H1 (cell line): ENCODE measurements around the gene FOXP2. TPM values are rescaled to one million over a fixed set of nuclear protein-coding genes. Genes with fewer than 3 reads are reported as not detected.

Source experiments
- CTCF ChIA-PET: fragments of 300-600 bp; sonication (Branson Sonifier 250); formaldehyde crosslinking; loops from one replicate; lab custom pipeline; 2021; ENCODE audit not compliant: partially characterized antibody; lab: Charles Lee
- POLR2A ChIA-PET: fragments of 300-600 bp; sonication (Branson Sonifier 250); formaldehyde crosslinking; loops from one replicate; lab custom pipeline; 2021; ENCODE audit warnings: inconsistent platforms; ENCODE audit not compliant: partially characterized antibody; lab: Charles Lee
- DNase-seq, 2 experiments: peaks; one replicate each; pipeline versions ENCODE4 v3.0.0 to v3.0.0-alpha.2; 2010 to 2022; ENCODE audit warnings: low spot score in 2 of 2, low read depth in 1 of 2, mixed read lengths in 1 of 2
- FAIRE-seq: peaks from 2 replicates; lab custom pipeline; 2011; peaks lifted over from hg19 to GRCh38; lab: Jason Lieb, UNC
- H2AFZ ChIP-seq: 2 replicates; pipeline ENCODE4 v1.8.1; 2012; ENCODE audit warnings: low read length, inconsistent platforms
- H2AK5ac ChIP-seq: 2 replicates; pipeline ENCODE4 v1.6.1; 2013; ENCODE audit warnings: low read depth, low read length
- H2BK120ac ChIP-seq: replicated peaks from 2 replicates; pipeline ENCODE3; 2013; ENCODE audit warnings: low read depth, low read length, inconsistent platforms
- H2BK12ac ChIP-seq: 2 replicates; pipeline ENCODE4 v1.6.1; 2013; ENCODE audit warnings: low read depth, low read length
- H2BK15ac ChIP-seq: 2 replicates; pipeline ENCODE4 v1.6.1; 2013; ENCODE audit warnings: low read length
- H2BK20ac ChIP-seq: 2 replicates; pipeline ENCODE4 v1.6.1; 2013; ENCODE audit warnings: low read length
- H2BK5ac ChIP-seq: 2 replicates; pipeline ENCODE4 v1.6.1; 2013; ENCODE audit warnings: low read depth, low read length
- H3K14ac ChIP-seq: 2 replicates; pipeline ENCODE4 v1.6.1; 2013; ENCODE audit warnings: inconsistent platforms; ENCODE audit not compliant: insufficient read length
- H3K18ac ChIP-seq: 2 replicates; pipeline ENCODE4 v1.6.1; 2013; ENCODE audit warnings: low read length; ENCODE audit errors: extremely low read depth
- H3K23ac ChIP-seq: 2 replicates; pipeline ENCODE4 v1.6.1; 2013; ENCODE audit warnings: inconsistent platforms; ENCODE audit not compliant: insufficient read length
- H3K23me2 ChIP-seq: 2 replicates; pipeline ENCODE4 v1.6.1; 2013; ENCODE audit warnings: low read depth, low read length
- H3K27ac ChIP-seq: 2 replicates; pipeline ENCODE4 v1.6.1; 2011; ENCODE audit warnings: low read depth, low read length, inconsistent platforms
- H3K27me3 ChIP-seq, 4 experiments: replicated peaks in 1 of 4; 1 replicate in 1 of 4; 2 replicates in 3 of 4; pipeline versions ENCODE4 v1.6.1 to v1.8.1; 2011 to 2013; ENCODE audit warnings: low read length in 3 of 4, mild to moderate bottlenecking in 3 of 4, inconsistent platforms in 2 of 4, mixed read lengths in 2 of 4, moderate library complexity in 1 of 4; ENCODE audit not compliant: control insufficient read depth in 3 of 4, insufficient read depth in 3 of 4; ENCODE audit errors: extremely low read depth in 1 of 4
- H3K36me3 ChIP-seq, 4 experiments: 2 replicates each; pipeline versions ENCODE4 v1.6.1 to v1.8.1; 2011 to 2013; ENCODE audit warnings: mild to moderate bottlenecking in 4 of 4, low read length in 3 of 4, moderate library complexity in 2 of 4, control low read depth in 1 of 4, inconsistent platforms in 1 of 4; ENCODE audit not compliant: insufficient read depth in 4 of 4, control insufficient read depth in 2 of 4
- H3K4ac ChIP-seq: replicated peaks from 2 replicates; pipeline ENCODE3; 2013; ENCODE audit warnings: low read length, low read depth, mixed read lengths, inconsistent platforms; ENCODE audit not compliant: insufficient read length
- H3K4me1 ChIP-seq, 4 experiments: replicated peaks in 1 of 4; 1 replicate in 1 of 4; 2 replicates in 3 of 4; pipeline versions ENCODE4 v1.6.1 to v1.8.1; 2011 to 2013; ENCODE audit warnings: low read length in 3 of 4, inconsistent platforms in 2 of 4, mixed read lengths in 1 of 4; ENCODE audit not compliant: insufficient read depth in 4 of 4, control insufficient read depth in 3 of 4
- H3K4me2 ChIP-seq, 2 experiments: 2 replicates each; pipeline versions ENCODE4 v1.6.1 to v1.8.1; 2011 to 2013; ENCODE audit warnings: low read depth in 2 of 2, low read length in 2 of 2, control low read depth in 1 of 2, inconsistent platforms in 1 of 2, mild to moderate bottlenecking in 1 of 2; ENCODE audit not compliant: insufficient read depth in 1 of 2
- H3K4me3 ChIP-seq, 4 experiments: fragments of 200-600, 300-600 bp in 1 of 4; sonication (generic), shearing (Covaris generic), sonication (Bioruptor Twin) in 1 of 4; 2 replicates each; pipeline versions ENCODE4 v1.5.1 to v1.8.1; 2011 to 2016; ENCODE audit warnings: low read length in 4 of 4, low read depth in 3 of 4, control low read depth in 2 of 4, inconsistent platforms in 2 of 4, mild to moderate bottlenecking in 2 of 4, mixed read lengths in 1 of 4, moderate library complexity in 1 of 4; ENCODE audit not compliant: insufficient read depth in 2 of 4; ENCODE audit errors: extremely low read depth in 1 of 4
- H3K56ac ChIP-seq: replicated peaks from 2 replicates; pipeline ENCODE3; 2013; ENCODE audit warnings: low read depth, mild to moderate bottlenecking, mixed read lengths, low read length, inconsistent platforms; ENCODE audit not compliant: insufficient read length
- H3K79me1 ChIP-seq: 2 replicates; pipeline ENCODE4 v1.6.1; 2013; ENCODE audit warnings: low read depth, low read length, control low read depth
- H3K79me2 ChIP-seq, 2 experiments: 2 replicates each; pipeline versions ENCODE4 v1.6.1 to v1.8.1; 2012 to 2013; ENCODE audit warnings: low read length in 2 of 2, mild to moderate bottlenecking in 2 of 2, inconsistent platforms in 1 of 2; ENCODE audit not compliant: insufficient read depth in 2 of 2, control insufficient read depth in 1 of 2
- H3K9ac ChIP-seq, 4 experiments: replicated peaks in 1 of 4; 1 replicate in 1 of 4; 2 replicates in 3 of 4; pipeline versions ENCODE4 v1.6.1 to v1.8.1; 2011 to 2013; ENCODE audit warnings: low read depth in 3 of 4, low read length in 3 of 4, control low read depth in 2 of 4, mild to moderate bottlenecking in 2 of 4, moderate library complexity in 2 of 4, inconsistent platforms in 1 of 4; ENCODE audit errors: extremely low read depth in 1 of 4
- H3K9me3 ChIP-seq, 2 experiments: 2 replicates each; pipeline versions ENCODE4 v1.6.1 to v1.8.1; 2012 to 2013; ENCODE audit warnings: mild to moderate bottlenecking in 2 of 2, moderate library complexity in 2 of 2, control low read depth in 1 of 2, inconsistent platforms in 1 of 2, low read depth in 1 of 2, low read length in 1 of 2, mixed read lengths in 1 of 2; ENCODE audit not compliant: insufficient read depth in 2 of 2
- H4K20me1 ChIP-seq, 2 experiments: replicated peaks in 1 of 2; 2 replicates each; pipeline versions ENCODE3 to v1.8.1; 2011 to 2013; ENCODE audit warnings: inconsistent platforms in 2 of 2, low read length in 2 of 2, mild to moderate bottlenecking in 1 of 2; ENCODE audit not compliant: insufficient read depth in 2 of 2, control insufficient read depth in 1 of 2
- H4K5ac ChIP-seq: 2 replicates; pipeline ENCODE4 v1.6.1; 2013; ENCODE audit warnings: low read length, low read depth, mixed read lengths, inconsistent platforms; ENCODE audit not compliant: insufficient read length
- H4K8ac ChIP-seq: 2 replicates; pipeline ENCODE4 v1.8.0; 2013; ENCODE audit warnings: mild to moderate bottlenecking, moderate library complexity, low read length, inconsistent platforms; ENCODE audit not compliant: insufficient read depth; ENCODE audit errors: extremely low read depth
- H4K91ac ChIP-seq: replicated peaks from 2 replicates; pipeline ENCODE3; 2013; ENCODE audit warnings: low read length, mixed read lengths, inconsistent platforms; ENCODE audit not compliant: insufficient read length
- BRCA1 ChIP-seq: IDR thresholded peaks from 2 replicates; pipeline ENCODE4 v1.6.1; 2012; ENCODE audit warnings: low read depth, low read length, improper control_type of control experiment
- HDAC6 ChIP-seq: IDR thresholded peaks from one replicate; pipeline ENCODE4 v1.7.1; 2012; ENCODE audit warnings: low read depth, mild to moderate bottlenecking, inconsistent platforms, low read length, moderate library complexity
- JUND ChIP-seq: IDR thresholded peaks from 2 replicates; pipeline ENCODE4 v1.6.1; 2011; ENCODE audit warnings: mild to moderate bottlenecking, improper control_type of control experiment, low read length
- PHF8 ChIP-seq: fragments of 200-600 bp; sonication (generic); conservative IDR thresholded peaks from 2 replicates; pipeline ENCODE4 v1.7.1; 2012; ENCODE audit warnings: low read depth, mild to moderate bottlenecking, inconsistent platforms, low read length, moderate library complexity
- SIX5 ChIP-seq: IDR thresholded peaks from 2 replicates; pipeline ENCODE4 v1.6.1; 2011; ENCODE audit warnings: mild to moderate bottlenecking, low read depth, low read length
- WGBS, 2 experiments: shearing (Covaris generic) in 1 of 2; methylation state at CpG; one replicate each; pipeline versions ENCODE4 v1.1.6 to v1.1.7; 2013 to 2015; ENCODE audit warnings: low lambda C conversion rate in 2 of 2, mixed read lengths in 2 of 2, inconsistent platforms in 1 of 2, low coverage in 1 of 2, missing lambda C conversion rate in 1 of 2; ENCODE audit not compliant: insufficient replicate concordance in 2 of 2, insufficient coverage in 1 of 2, insufficient read length in 1 of 2; ENCODE audit errors: extremely low coverage in 1 of 2, missing lambda C conversion rate in 1 of 2; 5-methylcytosine and 5-hydroxymethylcytosine counted together
- polyA plus RNA-seq, 7 experiments: library from polyadenylated mRNA; depleted of rRNA in 3 of 7; stranded (reverse) in 5 of 7; unstranded in 2 of 7; fragments of >200 nt in 5 of 7; fragments of 200-250 nt in 2 of 7; gene quantifications; 1 replicate in 5 of 7; 2 replicates in 1 of 7; 4 replicates in 1 of 7; pipeline versions ENCODE4 v1.2.1 to v1.2.3, GENCODE V29; 2011 to 2013; ENCODE audit warnings: missing spikeins in 2 of 7, mixed read lengths in 2 of 7
- total RNA-seq: library from RNA; stranded (reverse); fragmentation: NEBNext Ultra II Directional; extraction: Animal tissue kit (Norgen Biotek cat#: 25700); gene quantifications from 2 replicates; pipeline ENCODE4 v1.2.1, GENCODE V29; 2021
- TF ChIP-seq, protein P1 (sequence below), 3 experiments: IDR thresholded peaks; 1 replicate in 2 of 3; 2 replicates in 1 of 3; pipeline versions ENCODE4 v1.5.1 to v1.6.1; 2011; ENCODE audit warnings: low read length in 3 of 3, mild to moderate bottlenecking in 3 of 3, inconsistent platforms in 2 of 3, low read depth in 1 of 3, moderate library complexity in 1 of 3; ENCODE audit not compliant: insufficient read depth in 1 of 3; ENCODE audit errors: control extremely low read depth in 1 of 3

FOXP2 gene
- total and polyA plus RNA-seq, 2 of the 8 experiments (the other 6 are each of a cell fraction or from before 2014, with no cell fraction given), result 0.09 to 0.43 TPM

DNA sequence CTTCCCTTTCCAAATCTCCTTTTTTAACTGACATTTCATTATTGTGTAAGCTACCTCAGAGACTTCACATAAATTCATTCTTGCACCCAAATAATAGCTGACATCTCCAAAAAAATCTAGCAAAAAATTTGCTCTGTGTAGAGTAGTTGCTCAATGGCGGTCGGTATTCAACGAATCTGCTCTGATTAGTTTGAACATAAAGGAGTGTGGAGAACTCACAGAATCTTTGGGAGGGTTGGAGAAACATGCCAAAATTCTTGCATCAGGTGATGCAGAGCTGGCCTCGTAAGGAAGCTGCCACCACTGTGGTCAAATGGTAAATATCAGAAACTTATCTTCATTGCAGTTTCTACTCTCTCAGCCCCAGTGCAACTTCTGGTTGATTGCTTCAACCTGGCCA is 306.1 kb downstream of the FOXP2 start:
- 69% methylated on average over 4 of the region's 4 CpGs; no CpG with 5 or more reads in 1 of the 2 experiments for WGBS, 2 experiments
- Histone ChIP-seq H3K14ac (no peak overlapping the region), H2AFZ (no peak overlapping the region), H3K36me3 (no peaks in the 10 kb centered on the region), H2BK5ac (no peak overlapping the region), H3K79me2 (no peaks in the 10 kb centered on the region), H3K18ac (no peak overlapping the region), H2BK120ac (no peak overlapping the region), H3K4me3 (no peak overlapping the region), H3K23me2 (no peaks in the 10 kb centered on the region), H4K5ac (no peak overlapping the region), H4K20me1 (no peaks in the 10 kb centered on the region), H2BK20ac (no peak overlapping the region), H3K79me1 (no peaks in the 10 kb centered on the region), H2BK12ac (no peak overlapping the region), H3K27me3 (no peaks in the 10 kb centered on the region), H3K9ac (no peak overlapping the region), H3K56ac (no peak overlapping the region), H3K4me2 (no peak overlapping the region), H3K4ac (no peak overlapping the region), H3K9me3 (no peaks in the 10 kb centered on the region), H2AK5ac (no peak overlapping the region), H3K4me1 (no peaks in the 10 kb centered on the region), H4K8ac (no peak overlapping the region), H4K91ac (no peak overlapping the region), H3K27ac (no peak overlapping the region), H3K23ac (no peak overlapping the region), H2BK15ac (no peak overlapping the region)
- CTCF ChIA-PET, result interaction anchor here (1.1 to 1.3 kb wide), 3 partner anchors 10 to 14 kb away, joined by 3 read pairs; no protein-coding TSS in a partner anchor
- DNase-seq, result no peak
- POLR2A ChIA-PET, result interaction anchor here (1.0 to 3.2 kb wide), 2 partner anchors 10 to 13 kb away, joined by 3 to 9 read pairs; no protein-coding TSS in a partner anchor
- FAIRE-seq, result no peak
- TF ChIP-seq, protein P1, sequence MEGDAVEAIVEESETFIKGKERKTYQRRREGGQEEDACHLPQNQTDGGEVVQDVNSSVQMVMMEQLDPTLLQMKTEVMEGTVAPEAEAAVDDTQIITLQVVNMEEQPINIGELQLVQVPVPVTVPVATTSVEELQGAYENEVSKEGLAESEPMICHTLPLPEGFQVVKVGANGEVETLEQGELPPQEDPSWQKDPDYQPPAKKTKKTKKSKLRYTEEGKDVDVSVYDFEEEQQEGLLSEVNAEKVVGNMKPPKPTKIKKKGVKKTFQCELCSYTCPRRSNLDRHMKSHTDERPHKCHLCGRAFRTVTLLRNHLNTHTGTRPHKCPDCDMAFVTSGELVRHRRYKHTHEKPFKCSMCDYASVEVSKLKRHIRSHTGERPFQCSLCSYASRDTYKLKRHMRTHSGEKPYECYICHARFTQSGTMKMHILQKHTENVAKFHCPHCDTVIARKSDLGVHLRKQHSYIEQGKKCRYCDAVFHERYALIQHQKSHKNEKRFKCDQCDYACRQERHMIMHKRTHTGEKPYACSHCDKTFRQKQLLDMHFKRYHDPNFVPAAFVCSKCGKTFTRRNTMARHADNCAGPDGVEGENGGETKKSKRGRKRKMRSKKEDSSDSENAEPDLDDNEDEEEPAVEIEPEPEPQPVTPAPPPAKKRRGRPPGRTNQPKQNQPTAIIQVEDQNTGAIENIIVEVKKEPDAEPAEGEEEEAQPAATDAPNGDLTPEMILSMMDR (IDR thresholded peaks at IDR 0.05; ENCODE audit: control extremely low read depth in 1 of 3, insufficient read depth in 1 of 3, low read depth in 1 of 3, low read length in 3 of 3), result no peak
- TF ChIP-seq JUND, result no peak
- TF ChIP-seq SIX5, result no peak
- TF ChIP-seq BRCA1, result no peak
- TF ChIP-seq HDAC6, result no peak
- TF ChIP-seq PHF8, result no peak
